Pancreas (tissue), 10 donors: ENCODE results near the gene TNFAIP2. TPM values are rescaled to one million over a fixed set of nuclear protein-coding genes. Genes with fewer than 3 reads are reported as not detected.
"Not testable (repeated sequence)": the region's sequence is repeated elsewhere in the genome, so short reads cannot be mapped to it uniquely, and the experiment has no call there.

Source experiments
- ATAC-seq, 4 donors: fragments of 200-7000 bp; cut with Tn5 transposase; one replicate each; pipeline versions ENCODE4 v1.8.0 to v1.9.1; 2020; ENCODE audit warnings: mild to moderate bottlenecking in 4 of 4, moderate library complexity in 4 of 4
- DNase-seq, 6 donors: peaks; one replicate each; pipeline ENCODE4 v3.0.0-alpha.2; 2020
- FAIRE-seq: peaks from 2 replicates; lab custom pipeline; 2012; peaks lifted over from hg19 to GRCh38; lab: Jason Lieb, UNC
- H3K27ac ChIP-seq, 4 donors: fragments of 200-600 bp; sonication (generic); 1 replicate in 3 of 4; 2 replicates in 1 of 4; pipeline versions ENCODE4 v1.5.0 to v1.8.0; 2020
- H3K27me3 ChIP-seq, 4 donors: fragments of 200-600 bp; one replicate each; pipeline ENCODE4 v1.8.0; 2021
- H3K36me3 ChIP-seq, 3 donors: fragments of 200-600 bp; sonication (generic) in 1 of 3; one replicate each; pipeline versions ENCODE4 v1.5.0 to v1.8.0; 2020 to 2021
- H3K4me1 ChIP-seq, 3 donors: fragments of 200-600 bp; one replicate each; pipeline ENCODE4 v1.8.0; 2021
- H3K4me3 ChIP-seq, 4 donors: fragments of 200-600 bp; sonication (generic) in 2 of 4; one replicate each; pipeline versions ENCODE4 v1.5.0 to v1.8.0; 2020 to 2021
- H3K9me3 ChIP-seq, 4 donors: fragments of 200-600 bp; one replicate each; pipeline ENCODE4 v1.8.0; 2021
- CTCF ChIP-seq, 4 donors: fragments of 200-600 bp; sonication (generic) in 3 of 4; IDR thresholded peaks; one replicate each; pipeline versions ENCODE4 v1.5.0 to v1.8.0; 2021; ENCODE audit warnings: antibody characterized with exemption in 4 of 4
- WGBS, 2 donors: extraction: QIAGEN DNeasy Blood & Tissue Kit; methylation state at CpG; one replicate each; pipeline ENCODE4 v1.1.7; 2013; 5-methylcytosine and 5-hydroxymethylcytosine counted together
- intact Hi-C, 3 donors: fragments of 100-400 bp; cut with DNase I; formaldehyde crosslinking; loops; one replicate each; pipeline versions ENCODE4 v1.11.1 to v1.14.2; 2022
- polyA plus RNA-seq, 2 donors: library from polyadenylated mRNA; stranded (reverse); fragments of 200-250 nt; gene quantifications; one replicate each; pipeline ENCODE4 v1.2.3, GENCODE V29; 2013
- total RNA-seq, 6 donors: library from RNA; stranded (reverse); fragmentation: NEBNext Ultra II Directional in 4 of 6; extraction: Animal tissue kit (Norgen Biotek cat#: 25700) in 4 of 6; gene quantifications; one replicate each; pipeline versions ENCODE4 v1.2.1 to v1.2.4, GENCODE V29; 2021 to 2023
- donor health status: healthy with polysubstance abuse.
- donor health status: DM: no; HTN: no; CAD: no; lungs with moderate emphysema.
- donor health status: DM: no; HTN: no; CAD: no.
- donor health status: control.
- donor health status: control.
- donor health status: Bipolar disorder and iron deficiency.
- donor health status: DM: yes; HTN: yes; CAD: no.
- donor health status: DM: no; HTN: no; CAD: no.
- donor health status: DM: no; HTN: no; CAD: no.
- donor health status: DM: yes; HTN: yes; CAD: no.

The TNFAIP2 gene
- total and polyA plus RNA-seq, 8 donors = 7.0 to 288 (median 50.6) TPM

DNA sequence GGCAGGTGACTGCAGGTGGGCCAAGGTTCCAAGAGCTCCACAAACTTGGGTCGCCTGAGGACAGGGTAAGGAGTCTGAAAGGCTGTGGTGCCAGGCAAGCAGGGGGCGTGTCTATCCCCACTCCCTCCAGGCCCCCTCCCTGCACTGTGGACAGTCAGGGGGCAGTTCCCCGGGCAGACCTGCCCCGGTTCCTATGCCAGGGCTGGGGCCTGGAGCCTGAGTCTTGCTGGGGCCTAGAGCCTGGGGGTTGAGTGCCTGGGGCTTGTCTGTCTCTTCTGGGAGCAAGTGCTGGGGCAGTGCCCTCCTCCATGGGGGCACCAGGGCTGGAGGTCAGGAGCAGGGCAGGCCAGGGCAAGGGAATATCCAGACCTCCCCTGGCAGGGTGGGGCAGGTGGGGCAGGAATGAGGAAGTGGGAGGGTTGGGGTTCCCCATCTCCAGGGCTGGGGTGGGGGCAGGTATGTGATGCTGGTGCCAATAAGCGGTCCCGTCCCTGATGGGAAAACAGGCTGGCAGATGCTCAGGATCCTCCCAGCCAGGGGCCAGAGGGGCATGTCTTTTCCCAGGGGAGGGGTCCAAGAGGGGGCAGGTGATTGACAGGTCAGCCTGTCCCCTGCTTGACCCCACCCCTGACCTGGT, 11.9 kb upstream of the TNFAIP2 start:
- no peak for TF ChIP-seq CTCF (IDR thresholded peaks at IDR 0.05)
- peak; percentile 33 to 57 (median 47) for ATAC-seq
- Histone ChIP-seq H3K4me3 (no peak overlapping the region), H3K9me3 (no peaks in the 10 kb centered on the region), H3K27me3 (no peaks in the 10 kb centered on the region), H3K27ac (peak overlapping the region; percentile 10 to 69 (median 55)), H3K36me3 (no peaks in the 10 kb centered on the region), H3K4me1 (peaks cover 15 to 19% (median 19%) of the 10 kb centered on the region in 3 donors)
- intact Hi-C loops = no loop called here
- DNase-seq = peak in 2 of 6 donors; percentile 49 to 51
- FAIRE-seq = no peak
- 40 to 56% methylated on average over 6 of the region's 6 CpGs for WGBS, 2 donors

GRCh38 chr14:103112400-103113243, 10.6 kb upstream of the TNFAIP2 start:
- ATAC-seq (peak in 2 of 4 donors; percentile 5 to 21), FAIRE-seq (no peak), DNase-seq (peak in 1 of 6 donors; percentile 28)
- H3K4me1 ChIP-seq = peaks cover 15 to 19% (median 19%) of the 10 kb centered on the region in 3 donors
- H3K36me3 ChIP-seq = no peaks in the 10 kb centered on the region
- H3K9me3 ChIP-seq = no peaks in the 10 kb centered on the region
- intact Hi-C loops = no loop called here
- TF ChIP-seq CTCF (IDR thresholded peaks at IDR 0.05) = no peak
- no peaks in the 10 kb centered on the region for H3K27me3 ChIP-seq
- no peak overlapping the region for H3K4me3 ChIP-seq
- H3K27ac ChIP-seq = peak overlapping the region in 2 of 4 donors; percentile 12 to 69
- 63 to 66% methylated on average over 11 of the region's 11 CpGs for WGBS, 2 donors

DNA sequence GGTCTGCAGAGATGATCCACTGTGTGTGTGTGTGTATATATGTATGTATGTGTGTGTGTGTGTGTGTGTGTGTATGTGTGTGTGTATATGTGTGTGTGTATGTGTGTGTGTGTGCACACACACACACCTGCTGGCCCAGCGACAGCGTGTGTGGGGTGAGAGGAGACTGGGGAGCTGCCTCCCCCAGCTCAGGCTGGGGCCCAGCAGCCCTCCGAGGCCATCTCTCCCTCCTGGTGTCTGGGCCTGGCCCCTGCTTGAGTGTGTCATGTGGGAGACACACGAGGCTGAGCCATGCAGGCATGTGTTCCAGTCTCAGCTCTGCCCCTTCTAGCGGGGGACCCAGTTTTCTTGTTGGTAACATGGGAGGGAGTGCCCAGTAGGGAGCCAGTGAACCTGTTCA, 10.0 kb upstream of the TNFAIP2 start:
- no peak for FAIRE-seq
- no peak for ATAC-seq
- peaks cover 15 to 20% (median 19%) of the 10 kb centered on the region in 3 donors for H3K4me1 ChIP-seq

DNA sequence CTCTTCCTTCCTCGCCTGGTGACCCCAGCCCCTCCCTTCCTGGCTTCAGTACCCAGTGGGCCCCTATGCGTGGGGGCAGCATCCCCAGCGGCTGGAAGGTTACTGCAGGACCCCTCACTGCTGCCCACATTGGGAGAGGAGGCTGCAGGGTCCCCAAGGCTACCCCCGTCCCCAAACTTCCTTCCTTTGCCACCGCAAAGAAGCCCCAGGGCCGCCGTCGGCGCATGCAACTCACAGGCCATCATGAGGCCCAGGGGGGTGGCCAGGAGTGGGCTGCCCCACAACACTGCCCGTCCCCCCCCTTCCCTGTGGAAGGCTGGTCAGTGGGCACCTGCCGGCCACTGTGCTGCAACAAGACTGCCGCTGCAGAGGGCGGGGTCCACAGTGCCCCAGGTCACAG, 9.5 kb upstream of the TNFAIP2 start:
- 84 to 88% methylated on average over 13 of the region's 13 CpGs for WGBS, 2 donors
- ATAC-seq = no peak
- H3K4me3 ChIP-seq = no peak overlapping the region
- H3K27me3 ChIP-seq = no peaks in the 10 kb centered on the region
- no peak for FAIRE-seq
- no peaks in the 10 kb centered on the region for H3K9me3 ChIP-seq
- TF ChIP-seq CTCF (IDR thresholded peaks at IDR 0.05) = no peak
- no peaks in the 10 kb centered on the region for H3K36me3 ChIP-seq
- DNase-seq = peak in 1 of 6 donors; percentile 22
- intact Hi-C loops = no loop called here
- H3K4me1 ChIP-seq = peaks cover 15 to 24% (median 19%) of the 10 kb centered on the region in 3 donors
- H3K27ac ChIP-seq = no peak overlapping the region

More for the DNA sequence above, 10.0 kb upstream of the TNFAIP2 start:
- WGBS, 2 donors = 85 to 93% methylated on average over 5 of the region's 5 CpGs
- Histone ChIP-seq H3K36me3 (no peaks in the 10 kb centered on the region), H3K27me3 (no peaks in the 10 kb centered on the region), H3K9me3 (no peaks in the 10 kb centered on the region), H3K4me3 (no peak overlapping the region), H3K27ac (no peak overlapping the region)
- intact Hi-C loops = no loop called here
- TF ChIP-seq CTCF (IDR thresholded peaks at IDR 0.05) = no peak
- peak in 1 of 6 donors; percentile 12 for DNase-seq

- intact Hi-C loops, ATAC-seq, H3K4me3 ChIP-seq, DNase-seq, H3K9me3 ChIP-seq, H3K27me3 ChIP-seq, H3K36me3 ChIP-seq: not testable (repeated sequence)
- peak; percentile 53 for FAIRE-seq
- WGBS, 2 donors = 80 to 83% methylated on average over 12 of the region's 12 CpGs
- peaks cover 15 to 25% (median 19%) of the 10 kb centered on the region in 3 donors for H3K4me1 ChIP-seq
- peak overlapping the region in 1 of 4 donors; percentile 28 for H3K27ac ChIP-seq
Observed at GRCh38 chr14:103115086-103115679, 8.1 kb upstream of the TNFAIP2 start.
